Gastrocnemius medialis (tissue), 4 donors: ENCODE measurements around the gene VAV2. TPM values are rescaled to one million over a fixed set of nuclear protein-coding genes. Genes with fewer than 3 reads are reported as not detected.

ENCODE experiments used
- ATAC-seq, 2 donors: fragments of 150-250 bp; one replicate each; pipeline ENCODE4 v1.9.1; 2016
- DNase-seq, 2 donors: peaks; one replicate each; pipeline ENCODE4 v3.0.0-alpha.2; 2019
- H3K27ac ChIP-seq, 4 donors: fragments of 200-600 bp; sonication (generic); 1 replicate in 1 of 4; 2 replicates in 3 of 4; pipeline ENCODE4 v1.5.1; 2016 to 2018; ENCODE audit warnings: mild to moderate bottlenecking in 2 of 4, moderate library complexity in 1 of 4
- H3K27me3 ChIP-seq, 3 donors: fragments of 200-600 bp; sonication (generic) in 2 of 3; 1 replicate in 1 of 3; 2 replicates in 2 of 3; pipeline versions ENCODE4 v1.5.1 to v1.6.0; 2016 to 2019; ENCODE audit warnings: mild to moderate bottlenecking in 1 of 3, moderate library complexity in 1 of 3
- H3K36me3 ChIP-seq, 2 donors: fragments of 200-600 bp; sonication (generic) in 1 of 2; one replicate each; pipeline ENCODE4 v1.5.1; 2017 to 2018
- H3K4me1 ChIP-seq, 2 donors: fragments of 200-600 bp; sonication (generic) in 1 of 2; one replicate each; pipeline ENCODE4 v1.5.1; 2016 to 2017; ENCODE audit warnings: mild to moderate bottlenecking in 2 of 2
- H3K4me3 ChIP-seq, 4 donors: fragments of 200-600 bp; sonication (generic) in 3 of 4; 1 replicate in 1 of 4; 2 replicates in 3 of 4; pipeline ENCODE4 v1.5.1; 2016 to 2019; ENCODE audit warnings: mild to moderate bottlenecking in 2 of 4
- H3K9me3 ChIP-seq, 3 donors: fragments of 200-600 bp; sonication (generic) in 2 of 3; 1 replicate in 1 of 3; 2 replicates in 2 of 3; pipeline ENCODE4 v1.5.1; 2016 to 2019
- CTCF ChIP-seq, 5 experiments: fragments of 450-650 bp in 3 of 5; fragments of 200-600 bp in 2 of 5; sonication (generic) in 2 of 5; IDR thresholded peaks in 4 of 5; conservative IDR thresholded peaks in 1 of 5; 1 replicate in 4 of 5; 2 replicates in 1 of 5; pipeline ENCODE4 v1.5.1; 2016 to 2019; ENCODE audit warnings: antibody characterized with exemption in 5 of 5, mild to moderate bottlenecking in 3 of 5, moderate library complexity in 3 of 5
- POLR2A ChIP-seq, 2 donors: fragments of 450-650 bp; IDR thresholded peaks; one replicate each; pipeline ENCODE4 v1.6.1; 2017; ENCODE audit warnings: antibody characterized with exemption in 2 of 2, mild to moderate bottlenecking in 2 of 2, moderate library complexity in 2 of 2
- in situ Hi-C, 4 donors: fragments of 200-750 bp; cut with MboI; loops; one replicate each; pipeline versions ENCODE4 v1.15.0 to v1.8.0; 2017; ENCODE audit warnings: low sequenced_read_pairs in 4 of 4
- intact Hi-C: fragments of 100-400 bp; cut with DNase I; formaldehyde crosslinking; loops from one replicate; pipeline ENCODE4 v1.15.1; 2023; ENCODE audit warnings: low total_unique reads
- total RNA-seq, 4 donors: library from RNA; depleted of rRNA; stranded (reverse); fragments of >200 nt; gene quantifications; one replicate each; pipeline versions ENCODE4 v1.1.0 to v1.2.3, GENCODE V29; 2016

Gene VAV2
- total RNA-seq, 4 donors from 2014 or later = 0.51 to 1.2 (median 0.97) TPM

GRCh38 chr9:133892193-133892920 lies 99.8 kb downstream of the VAV2 start:
- H3K27me3 ChIP-seq = peaks cover 0 to 2% (median 0%) of the 10 kb centered on the region in 3 donors
- no peaks in the 10 kb centered on the region for H3K9me3 ChIP-seq
- intact Hi-C loops (no loop called here), in situ Hi-C loops (no loop called here)
- H3K4me1 ChIP-seq = no peaks in the 10 kb centered on the region
- no peak for DNase-seq
- no peak overlapping the region for H3K27ac ChIP-seq
- no peaks in the 10 kb centered on the region for H3K36me3 ChIP-seq
- H3K4me3 ChIP-seq = no peak overlapping the region
- ATAC-seq = no peak
- TF ChIP-seq CTCF (IDR thresholded peaks at IDR 0.05 in 4 of 5, conservative IDR thresholded peaks at IDR 0.05 in 1 of 5) (no peak), POLR2A (IDR thresholded peaks at IDR 0.05) (no peak)

- in situ Hi-C loops (no loop called here), intact Hi-C loops (no loop called here)
- H3K4me1 ChIP-seq = no peaks in the 10 kb centered on the region
Observed at GRCh38 chr9:133891741-133892140, 100.4 kb downstream of the VAV2 start.

GRCh38 chr9:133890583-133890982 lies 101.5 kb downstream of the VAV2 start:
- no peaks in the 10 kb centered on the region for H3K4me1 ChIP-seq
- peaks cover 0 to 2% (median 0%) of the 10 kb centered on the region in 3 donors for H3K27me3 ChIP-seq
- TF ChIP-seq CTCF (IDR thresholded peaks at IDR 0.05 in 4 of 5, conservative IDR thresholded peaks at IDR 0.05 in 1 of 5) (no peak), POLR2A (IDR thresholded peaks at IDR 0.05) (no peak)
- H3K9me3 ChIP-seq = no peaks in the 10 kb centered on the region
- no peak overlapping the region for H3K4me3 ChIP-seq
- DNase-seq (no peak), ATAC-seq (no peak)
- intact Hi-C loops = no loop called here
- H3K27ac ChIP-seq = no peak overlapping the region
- in situ Hi-C loops = no loop called here
- no peaks in the 10 kb centered on the region for H3K36me3 ChIP-seq

More at GRCh38 chr9:133891741-133892140, 100.4 kb downstream of the VAV2 start:
- DNase-seq = no peak
- Histone ChIP-seq H3K27me3 (peaks cover 0 to 2% (median 0%) of the 10 kb centered on the region in 3 donors), H3K36me3 (no peaks in the 10 kb centered on the region), H3K4me3 (no peak overlapping the region), H3K9me3 (no peaks in the 10 kb centered on the region), H3K27ac (no peak overlapping the region)
- ATAC-seq = no peak
- TF ChIP-seq CTCF (IDR thresholded peaks at IDR 0.05 in 4 of 5, conservative IDR thresholded peaks at IDR 0.05 in 1 of 5) (no peak), POLR2A (IDR thresholded peaks at IDR 0.05) (no peak)

- peaks cover 0 to 2% (median 0%) of the 10 kb centered on the region in 3 donors for H3K27me3 ChIP-seq
- H3K4me1 ChIP-seq = no peaks in the 10 kb centered on the region
- TF ChIP-seq POLR2A (IDR thresholded peaks at IDR 0.05) (no peak), CTCF (IDR thresholded peaks at IDR 0.05 in 4 of 5, conservative IDR thresholded peaks at IDR 0.05 in 1 of 5) (no peak)
- peak overlapping the region in 2 of 4 donors; percentile 30 to 43 for H3K27ac ChIP-seq
- in situ Hi-C loops = no loop called here
- H3K4me3 ChIP-seq = no peak overlapping the region
- intact Hi-C loops = no loop called here
- no peaks in the 10 kb centered on the region for H3K9me3 ChIP-seq
- no peaks in the 10 kb centered on the region for H3K36me3 ChIP-seq
- ATAC-seq (no peak), DNase-seq (no peak)
Observed at GRCh38 chr9:133889584-133890301, 102.4 kb downstream of the VAV2 start.
